ENCODE results near the gene ZNF860.

Gene ZNF860

GRCh38 chr3:31996195-31996594 is 14.6 kb downstream of the ZNF860 start:
- no peak for TF ChIP-seq CTCF (IDR thresholded peaks at IDR 0.05; ENCODE audit: low read depth, low read length)
- DNase-seq (ENCODE audit: extremely low read depth, low read depth): no peak

GRCh38 chr3:31997500-31997899 is 15.9 kb downstream of the ZNF860 start:
- TF ChIP-seq CTCF (IDR thresholded peaks at IDR 0.05; ENCODE audit: low read depth, low read length): no peak
- DNase-seq (ENCODE audit: extremely low read depth, low read depth): no peak

GRCh38 chr3:31999907-32000439 is 18.4 kb downstream of the ZNF860 start:
- no peak for DNase-seq (ENCODE audit: extremely low read depth, low read depth)
- TF ChIP-seq CTCF (IDR thresholded peaks at IDR 0.05; ENCODE audit: low read depth, low read length): no peak

GRCh38 chr3:32000877-32001276 is 19.3 kb downstream of the ZNF860 start:
- no peak for DNase-seq (ENCODE audit: extremely low read depth, low read depth)
- no peak for TF ChIP-seq CTCF (IDR thresholded peaks at IDR 0.05; ENCODE audit: low read depth, low read length)

- no peak for DNase-seq (ENCODE audit: extremely low read depth, low read depth)
- no peak for TF ChIP-seq CTCF (IDR thresholded peaks at IDR 0.05; ENCODE audit: low read depth, low read length)
Measured at GRCh38 chr3:32002561-32003368, 21.2 kb downstream of the ZNF860 start.

GRCh38 chr3:32003380-32003779 is 21.8 kb downstream of the ZNF860 start:
- TF ChIP-seq CTCF (IDR thresholded peaks at IDR 0.05; ENCODE audit: low read depth, low read length): no peak

GRCh38 chr3:32004113-32004765 is 22.7 kb downstream of the ZNF860 start:
- DNase-seq (ENCODE audit: extremely low read depth, low read depth): no peak
- no peak for TF ChIP-seq CTCF (IDR thresholded peaks at IDR 0.05; ENCODE audit: low read depth, low read length)

More at GRCh38 chr3:32003380-32003779, 21.8 kb downstream of the ZNF860 start:
- no peak for DNase-seq (ENCODE audit: extremely low read depth, low read depth)
